NCI-H774 (cell line): Measurements from ENCODE around the gene MED6.

Experiments used
- DNase-seq: peaks from one replicate; lab custom pipeline; 2025; lab: John Stamatoyannopoulos, UW

MED6 gene

DNA sequence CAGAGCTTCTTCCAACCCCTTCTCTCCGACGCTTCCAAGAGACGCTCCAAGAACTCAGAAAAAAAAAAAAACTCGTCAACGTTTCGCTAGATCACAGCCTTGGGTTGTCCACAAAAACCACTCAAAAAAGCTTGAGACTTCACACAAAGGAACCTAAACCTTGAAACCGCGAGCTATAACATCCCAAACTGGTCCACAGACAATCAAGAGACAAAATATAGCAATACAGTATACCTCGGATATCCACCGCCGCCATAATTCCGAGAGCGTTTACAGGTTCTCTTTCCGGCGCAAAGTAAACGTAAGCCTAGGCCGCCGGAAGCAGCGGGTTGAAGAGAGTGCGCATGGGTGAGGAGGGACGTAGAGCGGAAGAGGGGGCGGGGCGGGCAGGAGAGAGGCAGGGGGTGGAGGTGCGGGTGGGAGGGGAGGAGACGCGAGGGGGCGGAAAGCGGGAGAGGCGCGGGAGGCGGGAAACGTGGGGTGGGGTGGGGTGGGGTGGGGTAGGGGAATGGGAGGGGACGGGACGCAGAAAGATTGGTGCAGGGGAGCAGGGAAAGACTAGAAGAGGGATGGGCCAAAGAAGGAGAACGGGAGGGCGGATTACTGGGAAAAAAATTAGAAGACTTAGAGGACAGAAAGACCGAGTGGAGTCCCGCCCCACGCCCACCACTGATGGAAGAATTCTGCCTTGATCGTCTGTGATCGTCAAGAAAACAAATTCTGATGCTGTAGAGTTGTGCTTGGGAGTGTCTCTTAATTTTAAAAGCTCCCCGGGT is at the start of gene MED6:
Gene MED6 (minus strand): TSS at position 274 of the 776 bp plus-strand sequence. CDS start 18 bp downstream, at position 256.
- DNase-seq = peak; percentile 85

- no peak for DNase-seq
Measured at GRCh38 chr14:70649803-70650202, 49.3 kb upstream of the MED6 start.

DNA sequence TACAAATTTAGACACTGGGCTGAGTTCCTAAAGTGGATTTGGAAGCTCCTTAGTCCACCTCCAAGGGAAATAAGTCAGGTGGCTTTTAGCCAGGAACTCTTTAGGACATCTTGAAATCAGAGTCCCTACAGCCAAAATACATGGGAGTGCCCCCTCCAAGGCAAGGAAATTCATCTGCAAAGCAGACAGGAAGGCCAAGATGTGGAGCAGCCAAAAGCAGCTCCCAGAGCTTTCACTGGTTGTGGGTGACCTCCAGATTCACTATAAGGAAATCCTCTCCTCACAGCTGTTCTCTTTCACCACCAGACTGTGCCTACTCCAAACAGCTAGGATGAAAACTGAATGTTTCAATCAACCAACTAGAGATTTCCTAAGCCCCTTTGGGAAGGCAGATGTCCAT is 47.9 kb upstream of the MED6 start:
- no peak for DNase-seq

GRCh38 chr14:70646705-70647104 is 46.2 kb upstream of the MED6 start:
- DNase-seq = no peak

GRCh38 chr14:70645892-70646291 is 45.4 kb upstream of the MED6 start:
- DNase-seq = no peak

- DNase-seq = no peak
Measured at GRCh38 chr14:70643967-70644366, 43.5 kb upstream of the MED6 start.

DNA sequence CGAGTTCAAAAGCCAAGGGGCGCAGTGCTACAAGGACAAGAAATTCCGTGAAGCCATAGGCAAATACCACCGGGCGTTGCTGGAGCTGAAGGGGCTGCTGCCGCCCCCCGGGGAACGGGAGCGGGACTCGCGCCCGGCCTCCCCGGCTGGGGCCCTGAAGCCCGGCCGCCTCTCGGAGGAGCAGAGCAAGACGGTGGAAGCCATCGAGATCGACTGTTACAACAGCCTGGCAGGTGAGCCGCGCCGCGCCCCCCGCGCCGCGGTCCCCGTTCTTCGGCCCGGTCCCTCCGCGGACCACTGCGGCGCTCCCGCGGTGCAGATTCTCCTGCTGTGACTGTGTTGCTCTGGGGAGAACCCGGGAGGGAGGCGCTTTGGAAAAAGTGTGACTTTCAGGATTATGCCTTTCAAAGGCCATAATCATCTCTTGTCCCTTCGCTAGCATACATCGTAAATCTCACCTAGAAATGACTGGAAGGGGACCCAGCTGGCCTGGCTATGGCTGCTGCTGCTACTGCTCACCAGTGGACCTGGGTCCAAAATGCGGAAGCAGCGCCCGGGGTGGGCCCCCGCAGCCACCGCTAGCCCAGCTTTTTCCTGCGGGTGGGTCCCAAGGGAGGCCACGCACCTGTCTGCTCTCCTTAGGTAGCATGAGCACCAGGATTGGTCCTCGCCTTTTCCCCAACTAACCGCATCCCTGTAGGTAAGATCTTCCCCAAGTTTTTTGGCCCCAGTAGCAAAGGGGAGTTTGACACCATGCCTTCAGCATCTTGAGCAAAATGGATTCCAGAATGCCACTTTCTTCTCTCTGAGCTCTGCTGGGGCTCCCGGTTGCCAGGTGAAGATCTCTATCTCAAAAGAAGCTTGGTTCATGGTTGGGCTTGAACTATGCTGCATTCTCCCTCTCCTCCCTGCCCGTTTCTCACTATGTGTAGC is 42.1 kb upstream of the MED6 start:
- DNase-seq = no peak

- no peak for DNase-seq
Measured at GRCh38 chr14:70641548-70642302, 41.3 kb upstream of the MED6 start, which contains the start of gene TTC9. Gene TTC9, plus strand, starts transcription at chr14:70641916. Its CDS starts 214 bp downstream, at chr14:70642130.

GRCh38 chr14:70640938-70641547 is 40.6 kb upstream of the MED6 start:
- DNase-seq = no peak

DNA sequence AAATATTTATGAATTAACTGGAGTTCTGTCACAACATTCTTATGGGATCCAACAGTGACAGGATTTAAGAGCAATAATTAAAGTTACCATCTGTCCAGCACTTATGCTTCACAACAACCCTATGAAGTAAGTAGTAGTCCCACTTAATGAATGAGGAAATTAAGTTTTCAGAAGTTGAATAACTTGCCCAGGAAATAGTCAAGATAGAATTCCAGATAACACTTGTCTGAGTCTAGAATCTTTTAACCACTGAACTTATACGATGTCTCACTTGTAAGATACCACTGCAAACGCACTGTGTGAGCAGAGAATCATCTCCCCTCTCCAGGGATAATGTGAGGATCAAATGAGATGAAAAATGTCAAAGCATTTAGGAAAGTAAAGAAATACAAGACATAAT is 38.0 kb upstream of the MED6 start:
- no peak for DNase-seq

DNA sequence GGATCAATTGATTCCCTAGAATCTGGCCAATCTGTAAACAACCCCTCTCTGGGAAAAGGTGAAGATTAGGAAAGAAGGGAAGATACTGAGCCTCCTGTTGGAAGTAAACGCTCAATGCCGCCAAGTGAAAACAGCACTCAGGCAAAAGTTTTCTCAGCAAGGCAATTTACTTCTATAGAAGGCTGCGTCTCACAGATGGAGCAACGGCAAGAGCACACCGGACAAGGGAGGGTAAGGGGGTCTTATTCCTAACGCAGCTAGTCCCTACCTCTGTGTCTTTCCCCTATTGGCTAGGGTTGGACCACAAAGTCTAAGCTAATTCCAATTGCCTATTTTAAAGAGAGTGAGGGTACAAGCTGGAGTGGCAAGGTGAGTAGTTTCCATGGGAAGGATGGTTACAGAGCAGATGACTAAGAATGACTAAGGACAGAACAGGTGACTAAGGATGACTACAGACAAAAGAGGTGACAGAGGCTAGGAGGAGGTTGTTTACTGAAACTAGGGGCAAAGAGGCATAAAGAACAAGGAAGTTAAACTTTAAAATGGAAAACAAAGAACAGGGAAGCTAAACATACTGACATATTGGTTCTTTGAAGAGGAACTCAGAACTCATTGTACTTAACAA is 35.6 kb upstream of the MED6 start:
- no peak for DNase-seq

- DNase-seq = no peak
Measured at GRCh38 chr14:70631948-70632347, 31.5 kb upstream of the MED6 start.

- DNase-seq = no peak
Measured at GRCh38 chr14:70624972-70625371, 24.5 kb upstream of the MED6 start.

DNA sequence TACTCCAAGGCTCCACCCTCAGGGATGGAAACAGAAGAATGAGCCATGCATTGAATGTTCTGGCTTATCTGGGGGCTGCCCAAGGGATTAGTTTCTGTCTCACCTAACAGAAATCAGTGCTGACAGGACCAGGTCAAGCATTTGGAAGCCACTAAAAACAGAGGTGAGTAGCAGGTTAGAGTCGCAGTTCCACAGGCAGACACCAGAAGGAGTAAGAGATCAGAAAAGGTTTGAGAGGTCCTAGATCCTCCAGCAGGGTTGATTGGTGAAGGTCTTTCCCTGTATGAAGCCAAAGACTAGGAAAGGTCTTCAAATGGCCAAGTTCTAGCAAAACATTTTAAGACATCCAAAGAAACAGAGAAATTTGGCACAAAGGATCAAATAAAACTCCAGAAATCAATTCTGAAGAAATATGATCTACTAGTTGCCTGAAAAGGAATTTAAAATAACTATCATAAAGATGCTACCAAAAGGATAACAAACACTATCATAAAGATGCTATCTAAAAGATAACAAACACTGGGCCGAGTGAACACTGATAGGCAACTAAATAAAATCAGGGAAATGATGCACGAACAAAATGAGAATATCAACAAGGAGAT is 21.8 kb upstream of the MED6 start:
- DNase-seq = no peak

DNA sequence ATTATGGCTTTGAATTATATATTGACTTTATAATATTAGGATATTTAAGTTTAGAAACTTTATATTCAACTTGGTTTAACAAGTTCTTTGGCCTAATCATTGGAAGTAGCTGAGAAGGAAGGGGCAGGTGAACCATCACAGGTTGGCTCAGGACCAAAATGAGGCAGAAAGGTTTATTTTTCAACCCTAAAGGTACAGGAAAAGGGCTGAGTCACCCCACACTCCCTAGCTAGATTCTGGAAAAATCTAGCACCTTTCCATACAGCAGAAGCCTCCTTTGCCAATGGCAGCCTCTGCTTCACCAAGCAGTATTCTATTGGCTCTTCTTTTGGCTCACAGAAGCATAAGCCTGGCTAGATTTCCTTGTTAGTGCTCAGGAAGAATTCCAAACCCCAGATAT is 19.3 kb upstream of the MED6 start:
- DNase-seq = no peak

DNA sequence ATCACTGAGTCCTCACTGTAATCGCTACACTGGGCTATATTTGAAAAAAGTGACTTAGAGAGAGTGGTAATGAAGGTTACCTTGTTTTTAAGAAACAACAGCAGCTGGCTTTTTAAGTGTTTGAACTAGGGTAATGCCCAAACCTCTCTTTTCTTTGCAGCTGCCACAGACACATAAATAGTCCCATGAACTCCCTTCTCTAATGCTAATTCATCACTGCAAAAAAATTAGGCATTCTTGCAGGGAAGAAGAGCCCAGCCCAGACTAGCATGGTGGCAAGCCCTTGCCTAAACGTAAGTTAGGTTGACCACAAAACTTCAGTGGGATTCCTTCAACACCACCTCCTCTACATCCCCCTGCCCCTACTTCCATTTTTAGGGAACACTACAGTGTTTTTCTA is 17.9 kb upstream of the MED6 start:
- no peak for DNase-seq

GRCh38 chr14:70616646-70617045 is 16.2 kb upstream of the MED6 start:
- no peak for DNase-seq

- no peak for DNase-seq
Measured at GRCh38 chr14:70611216-70611615, 10.8 kb upstream of the MED6 start.

DNA sequence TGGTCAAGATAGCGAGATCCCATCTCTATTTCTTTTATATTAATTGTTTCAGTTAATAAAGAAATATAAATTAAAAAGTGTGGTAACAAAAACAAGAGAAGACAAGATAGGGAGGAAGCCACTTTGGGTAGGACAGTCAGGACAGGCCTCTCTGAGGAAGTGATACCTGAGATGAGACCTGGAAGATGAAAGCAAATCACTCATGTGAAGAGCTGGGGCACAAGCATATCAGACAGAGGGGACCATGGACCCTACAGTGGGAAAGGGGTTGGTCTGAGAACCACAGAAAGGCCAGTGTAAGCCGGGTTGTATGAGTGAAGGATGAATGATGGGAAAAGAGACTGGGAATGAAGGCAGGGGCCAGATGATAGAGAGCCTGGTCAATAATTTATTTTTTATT is 1.8 kb upstream of the MED6 start:
- DNase-seq = no peak

GRCh38 chr14:70601162-70601561 is 707 bp upstream of the MED6 start:
- no peak for DNase-seq

DNA sequence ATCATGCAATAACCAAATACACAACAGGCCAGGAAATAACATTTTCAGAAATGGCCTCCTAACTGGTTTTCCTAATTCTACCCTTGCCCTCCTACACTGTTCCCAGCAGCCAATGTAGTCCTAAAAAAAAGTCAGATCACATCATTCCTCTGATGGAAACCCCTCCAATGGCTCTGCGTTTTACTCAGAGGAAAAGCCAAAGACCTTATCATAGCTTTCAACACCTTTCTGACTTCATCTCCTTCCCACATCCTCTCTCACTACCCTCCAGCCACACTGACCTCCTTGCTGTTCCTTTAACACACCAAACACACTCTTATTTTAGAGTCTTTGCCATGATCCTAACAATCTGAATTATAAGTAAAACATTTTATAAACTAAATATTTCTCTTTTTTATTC is 1.1 kb downstream of the MED6 start:
- DNase-seq = no peak
